GM12878 (cell line): ENCODE data around the gene AGBL1. TPM values are rescaled to one million over a fixed set of nuclear protein-coding genes. Genes with fewer than 3 reads are reported as not detected.

Experiments
- ATAC-seq: fragments of 200-7000 bp; cut with Tn5 transposase; 3 replicates; pipeline ENCODE4 v1.9.1; 2020; ENCODE audit warnings: mild to moderate bottlenecking, moderate library complexity
- BruUV-seq: library from RNA; stranded (reverse); fragments of 400-500 nt; replicated peaks from 2 replicates; lab custom pipeline; 2021; lab: Mats Ljungman, UMichigan
- CTCF ChIA-PET: fragments of 300-600 bp; sonication (Branson Sonifier 250); formaldehyde crosslinking; extraction: SDS; loops from one replicate; lab custom pipeline; 2021; ENCODE audit warnings: inconsistent platforms; lab: Yijun Ruan, JAX
- POLR2A ChIA-PET: fragments of 350-600 bp; formaldehyde crosslinking; extraction: SDS; loops from one replicate; lab custom pipeline; 2021; ENCODE audit warnings: inconsistent platforms; lab: Charles Lee
- RAD21 ChIA-PET: fragments of 300-600 bp; sonication (Branson Sonifier 250); formaldehyde crosslinking; loops from one replicate; lab custom pipeline; 2023; ENCODE audit warnings: antibody characterized with exemption; ENCODE audit not compliant: unreplicated experiment; lab: Charles Lee
- SMC1A ChIA-PET: fragments of 300-600 bp; sonication (Branson Sonifier 250); formaldehyde crosslinking; loops from one replicate; lab custom pipeline; 2023; ENCODE audit not compliant: unreplicated experiment, uncharacterized antibody; lab: Charles Lee
- DNase-seq: peaks from one replicate; pipeline ENCODE4 v3.0.0-alpha.2; 2011; ENCODE audit warnings: low read depth, low spot score
- FAIRE-seq: peaks from 3 replicates; lab custom pipeline; 2011; peaks lifted over from hg19 to GRCh38; lab: Jason Lieb, UNC
- H2AFZ ChIP-seq: 2 replicates; pipeline ENCODE4 v1.6.0; 2011; ENCODE audit warnings: low read depth, low read length, control low read depth; ENCODE audit not compliant: control insufficient read depth
- H3K27ac ChIP-seq: 2 replicates; pipeline ENCODE4 v1.5.1; 2011; ENCODE audit warnings: control low read depth; ENCODE audit not compliant: control insufficient read depth, insufficient read depth
- H3K27me3 ChIP-seq, 2 experiments: replicated peaks in 1 of 2; 2 replicates each; pipeline versions ENCODE4 v1.6.0 to v1.6.1; 2011; ENCODE audit warnings: low read length in 1 of 2; ENCODE audit not compliant: control insufficient read depth in 2 of 2, insufficient read depth in 2 of 2
- H3K36me3 ChIP-seq, 2 experiments: 2 replicates each; pipeline ENCODE4 v1.5.1; 2011; ENCODE audit warnings: low read length in 1 of 2; ENCODE audit not compliant: control insufficient read depth in 2 of 2, insufficient read depth in 2 of 2
- H3K4me1 ChIP-seq: 2 replicates; pipeline ENCODE4 v1.6.1; 2011; ENCODE audit warnings: mild to moderate bottlenecking, low read length, moderate library complexity, mixed read lengths; ENCODE audit not compliant: control insufficient read depth, insufficient read depth
- H3K4me2 ChIP-seq: 2 replicates; pipeline ENCODE4 v1.6.0; 2011; ENCODE audit warnings: control low read depth; ENCODE audit not compliant: control insufficient read depth, insufficient read depth
- H3K4me3 ChIP-seq: fragments of 200-600 bp; sonication (generic); 2 replicates; pipeline ENCODE4 v1.5.1; 2016
- H3K79me2 ChIP-seq: 2 replicates; pipeline ENCODE4 v1.6.0; 2011; ENCODE audit warnings: low read length; ENCODE audit not compliant: control insufficient read depth, insufficient read depth
- H3K9ac ChIP-seq: 2 replicates; pipeline ENCODE4 v1.8.0; 2011; ENCODE audit warnings: low read length, control low read depth, mixed read lengths; ENCODE audit not compliant: control insufficient read depth, insufficient read depth
- H3K9me3 ChIP-seq: replicated peaks from 3 replicates; pipeline ENCODE4 v1.5.1; 2011; ENCODE audit warnings: mild to moderate bottlenecking, low read length; ENCODE audit not compliant: control insufficient read depth, insufficient read depth
- H4K20me1 ChIP-seq: 2 replicates; pipeline ENCODE4 v1.6.0; 2011; ENCODE audit not compliant: control insufficient read depth, insufficient read depth
- BCL11A ChIP-seq: IDR thresholded peaks from 2 replicates; pipeline ENCODE4 v1.6.1; 2011; ENCODE audit warnings: low read depth, low read length
- BMI1 ChIP-seq: fragments of 450-650 bp; IDR thresholded peaks from 2 replicates; pipeline ENCODE4 v1.6.1; 2016; ENCODE audit warnings: mild to moderate bottlenecking, moderate library complexity, borderline replicate concordance
- BRCA1 ChIP-seq: IDR thresholded peaks from 2 replicates; pipeline ENCODE4 v1.6.1; 2011; ENCODE audit warnings: low read depth, low read length, improper control_type of control experiment
- FOS ChIP-seq: IDR thresholded peaks from 3 replicates; pipeline ENCODE4 v1.6.1; 2011; ENCODE audit warnings: borderline replicate concordance; ENCODE audit not compliant: insufficient read length; ENCODE audit errors: extremely low read depth
- IKZF1 ChIP-seq: fragments of 450-650 bp; conservative IDR thresholded peaks from 2 replicates; pipeline ENCODE4 v1.6.1; 2017; ENCODE audit warnings: antibody characterized with exemption, mild to moderate bottlenecking
- IKZF2 ChIP-seq, 2 experiments: fragments of 450-650 bp; IDR thresholded peaks; 2 replicates each; pipeline ENCODE4 v1.6.1; 2017; ENCODE audit warnings: mild to moderate bottlenecking in 2 of 2, moderate library complexity in 2 of 2
- NR2C2 ChIP-seq: IDR thresholded peaks from 2 replicates; pipeline ENCODE4 v1.6.1; 2011; ENCODE audit warnings: borderline replicate concordance, low read depth; ENCODE audit not compliant: control insufficient read depth, insufficient read length
- NR2F1 ChIP-seq: fragments of 450-650 bp; conservative IDR thresholded peaks from 2 replicates; pipeline ENCODE4 v1.6.1; 2017; ENCODE audit warnings: mild to moderate bottlenecking
- RAD21 ChIP-seq: IDR thresholded peaks from 2 replicates; pipeline ENCODE4 v1.6.1; 2011; ENCODE audit warnings: mild to moderate bottlenecking, low read depth, low read length, moderate library complexity; ENCODE audit not compliant: insufficient read depth
- RAD51 ChIP-seq: fragments of 450-650 bp; IDR thresholded peaks from 2 replicates; pipeline ENCODE4 v1.6.1; 2016; ENCODE audit warnings: moderate library complexity, mild to moderate bottlenecking, inconsistent platforms
- SP1 ChIP-seq: IDR thresholded peaks from one replicate; pipeline ENCODE4 v1.6.1; 2011; ENCODE audit warnings: low read depth, low read length
- SREBF1 ChIP-seq: IDR thresholded peaks from 2 replicates; pipeline ENCODE4 v1.6.1; 2012; ENCODE audit warnings: mild to moderate bottlenecking, low read length
- ZNF207 ChIP-seq: fragments of 450-650 bp; IDR thresholded peaks from 2 replicates; pipeline ENCODE4 v1.6.1; 2014; ENCODE audit warnings: antibody characterized with exemption, mild to moderate bottlenecking, borderline replicate concordance
- ZNF274 ChIP-seq: IDR thresholded peaks from one replicate; pipeline ENCODE4 v1.8.0; 2011; ENCODE audit not compliant: insufficient read length, insufficient read depth
- WGBS: methylation state at CpG from one replicate; pipeline ENCODE4 v1.1.6; 2016; ENCODE audit warnings: low lambda C conversion rate; ENCODE audit not compliant: insufficient replicate concordance, insufficient coverage; ENCODE audit errors: missing lambda C conversion rate; 5-methylcytosine and 5-hydroxymethylcytosine counted together
- in situ Hi-C: fragments of 300-500 bp; cut with MboI; formaldehyde crosslinking; loops from 9 replicates; pipeline ENCODE4 v1.14.3; 2018; ENCODE audit warnings: mixed read lengths
- intact Hi-C: fragments of 100-400 bp; cut with micrococcal nuclease; formaldehyde crosslinking; loops from one replicate; pipeline ENCODE4 v1.14.2; 2022; ENCODE audit not compliant: unreplicated experiment
- polyA plus RNA-seq, 11 experiments: library from polyadenylated mRNA; depleted of rRNA in 4 of 11; unstranded in 6 of 11; stranded (reverse) in 5 of 11; fragments of >200 nt; fragmentation: Nextera tagmentation in 4 of 11; fragmentation: Illumina TruSeq in 1 of 11; extraction: Ambion mirVana in 4 of 11; extraction: Trizol in 1 of 11; gene quantifications; 1 replicate in 1 of 11; 2 replicates in 10 of 11; pipeline versions ENCODE4 v1.2.1 to v1.2.3, GENCODE V29; 2011 to 2016; ENCODE audit warnings: inconsistent platforms in 2 of 11, missing spikeins in 2 of 11, low read depth in 1 of 11
- total RNA-seq, 4 experiments: library from RNA; depleted of rRNA in 3 of 4; stranded (reverse); fragments of >200 nt in 3 of 4; fragmentation: Illumina TruSeq in 1 of 4; extraction: Trizol in 1 of 4; gene quantifications; 2 replicates each; pipeline versions ENCODE4 v1.2.1 to v1.2.3, GENCODE V29; 2013 to 2021
- TF ChIP-seq, protein P1 (sequence below): fragments of 450-650 bp; IDR thresholded peaks from 2 replicates; pipeline ENCODE4 v1.6.1; 2017; ENCODE audit warnings: mild to moderate bottlenecking, moderate library complexity
- TF ChIP-seq, protein P2 (sequence below): IDR thresholded peaks from 2 replicates; pipeline ENCODE4 v1.6.1; 2012; ENCODE audit warnings: low read depth, low read length, improper control_type of control experiment

Gene AGBL1
- total and polyA plus RNA-seq, 10 of the 15 experiments (the other 5 are each of a cell fraction or from before 2014, with no cell fraction given): not detected

GRCh38 chr15:86961669-86962068 is 882.0 kb downstream of the AGBL1 start (continued):
- TF ChIP-seq, protein P1, sequence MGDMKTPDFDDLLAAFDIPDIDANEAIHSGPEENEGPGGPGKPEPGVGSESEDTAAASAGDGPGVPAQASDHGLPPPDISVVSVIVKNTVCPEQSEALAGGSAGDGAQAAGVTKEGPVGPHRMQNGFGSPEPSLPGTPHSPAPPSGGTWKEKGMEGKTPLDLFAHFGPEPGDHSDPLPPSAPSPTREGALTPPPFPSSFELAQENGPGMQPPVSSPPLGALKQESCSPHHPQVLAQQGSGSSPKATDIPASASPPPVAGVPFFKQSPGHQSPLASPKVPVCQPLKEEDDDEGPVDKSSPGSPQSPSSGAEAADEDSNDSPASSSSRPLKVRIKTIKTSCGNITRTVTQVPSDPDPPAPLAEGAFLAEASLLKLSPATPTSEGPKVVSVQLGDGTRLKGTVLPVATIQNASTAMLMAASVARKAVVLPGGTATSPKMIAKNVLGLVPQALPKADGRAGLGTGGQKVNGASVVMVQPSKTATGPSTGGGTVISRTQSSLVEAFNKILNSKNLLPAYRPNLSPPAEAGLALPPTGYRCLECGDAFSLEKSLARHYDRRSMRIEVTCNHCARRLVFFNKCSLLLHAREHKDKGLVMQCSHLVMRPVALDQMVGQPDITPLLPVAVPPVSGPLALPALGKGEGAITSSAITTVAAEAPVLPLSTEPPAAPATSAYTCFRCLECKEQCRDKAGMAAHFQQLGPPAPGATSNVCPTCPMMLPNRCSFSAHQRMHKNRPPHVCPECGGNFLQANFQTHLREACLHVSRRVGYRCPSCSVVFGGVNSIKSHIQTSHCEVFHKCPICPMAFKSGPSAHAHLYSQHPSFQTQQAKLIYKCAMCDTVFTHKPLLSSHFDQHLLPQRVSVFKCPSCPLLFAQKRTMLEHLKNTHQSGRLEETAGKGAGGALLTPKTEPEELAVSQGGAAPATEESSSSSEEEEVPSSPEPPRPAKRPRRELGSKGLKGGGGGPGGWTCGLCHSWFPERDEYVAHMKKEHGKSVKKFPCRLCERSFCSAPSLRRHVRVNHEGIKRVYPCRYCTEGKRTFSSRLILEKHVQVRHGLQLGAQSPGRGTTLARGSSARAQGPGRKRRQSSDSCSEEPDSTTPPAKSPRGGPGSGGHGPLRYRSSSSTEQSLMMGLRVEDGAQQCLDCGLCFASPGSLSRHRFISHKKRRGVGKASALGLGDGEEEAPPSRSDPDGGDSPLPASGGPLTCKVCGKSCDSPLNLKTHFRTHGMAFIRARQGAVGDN: no peak
- TF ChIP-seq, protein P2, sequence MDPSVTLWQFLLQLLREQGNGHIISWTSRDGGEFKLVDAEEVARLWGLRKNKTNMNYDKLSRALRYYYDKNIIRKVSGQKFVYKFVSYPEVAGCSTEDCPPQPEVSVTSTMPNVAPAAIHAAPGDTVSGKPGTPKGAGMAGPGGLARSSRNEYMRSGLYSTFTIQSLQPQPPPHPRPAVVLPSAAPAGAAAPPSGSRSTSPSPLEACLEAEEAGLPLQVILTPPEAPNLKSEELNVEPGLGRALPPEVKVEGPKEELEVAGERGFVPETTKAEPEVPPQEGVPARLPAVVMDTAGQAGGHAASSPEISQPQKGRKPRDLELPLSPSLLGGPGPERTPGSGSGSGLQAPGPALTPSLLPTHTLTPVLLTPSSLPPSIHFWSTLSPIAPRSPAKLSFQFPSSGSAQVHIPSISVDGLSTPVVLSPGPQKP: no peak
- TF ChIP-seq RAD21 (no peak), NR2C2 (no peak), ZNF274 (no peak), IKZF1 (no peak), FOS (no peak)

- no peaks in the 10 kb centered on the region for H3K79me2 ChIP-seq
- H3K27ac ChIP-seq: no peak overlapping the region
- CTCF ChIA-PET: no interaction called here
- no peaks in the 10 kb centered on the region for H3K4me1 ChIP-seq
- intact Hi-C loops: no loop called here
- no peak for DNase-seq
- no peaks in the 10 kb centered on the region for H4K20me1 ChIP-seq
- no peaks in the 10 kb centered on the region for H3K36me3 ChIP-seq
- H2AFZ ChIP-seq: no peak overlapping the region
- BruUV-seq: no TSS peak
- TF ChIP-seq RAD51: no peak
- TF ChIP-seq IKZF2 (IDR thresholded peaks at IDR 0.05): no peak
- no peak for TF ChIP-seq NR2F1
- no peak for TF ChIP-seq BCL11A
- no peak for TF ChIP-seq BRCA1
- no peak for TF ChIP-seq NR2C2
- no peak for TF ChIP-seq ZNF207
- no peak for TF ChIP-seq SREBF1
- no peak for TF ChIP-seq SP1
- TF ChIP-seq BMI1: no peak
- TF ChIP-seq, all 136 proteins: peak for 0
- in situ Hi-C loops: no loop called here
- WGBS: 75% methylated on average over 1 of the region's 1 CpG
- ChIA-PET RAD21 (no interaction called here), SMC1A (no interaction called here), POLR2A (no interaction called here)
- FAIRE-seq: no peak
- H3K9me3 ChIP-seq: no peaks in the 10 kb centered on the region
- H3K9ac ChIP-seq: no peak overlapping the region
- H3K27me3 ChIP-seq: no peaks in the 10 kb centered on the region
- ATAC-seq: no peak
- no peak overlapping the region for H3K4me2 ChIP-seq
- H3K4me3 ChIP-seq: no peak overlapping the region
Measured at GRCh38 chr15:86964271-86964670, 884.6 kb downstream of the AGBL1 start.
